Peyer's patch (tissue), 4 donors: ENCODE data around the gene PMM1.

ENCODE experiments used
- CTCF ChIP-seq, 6 experiments: fragments of 450-650 bp in 4 of 6; fragments of 200-600 bp in 2 of 6; sonication (generic) in 1 of 6; IDR thresholded peaks; one replicate each; pipeline ENCODE4 v1.5.1; 2017 to 2019; ENCODE audit warnings: antibody characterized with exemption in 6 of 6, mild to moderate bottlenecking in 3 of 6, moderate library complexity in 1 of 6
- POLR2A ChIP-seq, 2 donors: fragments of 450-650 bp; IDR thresholded peaks; one replicate each; pipeline ENCODE4 v1.5.1; 2017; ENCODE audit warnings: antibody characterized with exemption in 2 of 2, mild to moderate bottlenecking in 2 of 2, moderate library complexity in 2 of 2

- TF ChIP-seq CTCF (IDR thresholded peaks at IDR 0.05), result no peak
- TF ChIP-seq POLR2A (IDR thresholded peaks at IDR 0.05), result no peak
Measured at GRCh38 chr22:41587347-41587723, 2.3 kb downstream of the PMM1 start.
